ENCODE measurements around the gene NINJ1.

Gene NINJ1

DNA sequence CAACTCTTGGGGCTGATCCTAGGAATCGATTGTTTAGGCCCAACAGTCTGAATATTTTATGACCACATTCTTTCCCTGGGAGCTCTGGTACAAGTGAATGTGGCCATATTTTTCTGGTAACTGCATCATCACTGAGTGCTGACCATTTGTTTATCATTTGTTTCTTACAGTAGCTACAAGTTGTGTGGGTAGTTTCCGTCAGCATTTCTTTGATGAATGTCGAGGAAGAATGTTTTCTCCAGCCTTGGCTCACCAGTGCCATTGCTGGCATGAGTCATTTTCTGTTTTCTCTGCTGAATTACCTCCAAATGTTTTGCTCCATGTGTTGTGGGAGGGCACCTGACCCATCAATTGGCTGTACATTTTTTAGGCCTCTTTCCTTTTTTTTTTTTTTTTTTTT is 52.1 kb downstream of the NINJ1 start:
- no peaks in the 10 kb centered on the region for H3K4me1 ChIP-seq (ENCODE audit: control insufficient read depth, insufficient read depth, low read length)

DNA sequence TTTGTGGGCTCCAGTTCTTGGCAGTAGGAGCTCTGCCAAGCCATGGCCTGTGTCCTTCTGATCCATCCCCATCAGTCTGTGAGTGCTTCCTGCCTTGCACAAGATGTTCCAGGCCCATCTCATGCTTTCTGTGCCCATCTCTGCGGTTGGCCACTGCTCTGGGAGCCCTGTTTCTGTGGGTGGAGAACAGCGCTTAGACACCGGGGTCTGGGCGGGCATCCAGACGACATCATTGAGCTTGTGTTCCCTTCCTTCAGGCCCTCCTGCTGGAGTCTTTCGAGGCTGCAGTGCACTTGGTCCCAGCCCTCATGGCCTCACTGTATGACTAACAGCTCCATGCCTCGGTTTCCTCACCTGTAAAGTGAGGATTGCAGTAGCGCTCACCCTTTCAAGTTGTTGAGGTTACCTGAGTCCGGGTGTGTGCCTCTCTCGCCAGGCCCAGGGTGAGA is 52.9 kb downstream of the NINJ1 start:
- H3K27me3 ChIP-seq (ENCODE audit: control insufficient read depth, insufficient read depth, low read length), result no peaks in the 10 kb centered on the region
- no peak overlapping the region for H3K27ac ChIP-seq (ENCODE audit: low read depth, low read length)
- H3K36me3 ChIP-seq (ENCODE audit: control insufficient read depth, insufficient read depth, low read length), result no peaks in the 10 kb centered on the region
- no peak overlapping the region for H3K9ac ChIP-seq (ENCODE audit: low read depth, low read length)
- no peaks in the 10 kb centered on the region for H3K4me1 ChIP-seq (ENCODE audit: control insufficient read depth, insufficient read depth, low read length)
- no peak overlapping the region for H3K4me3 ChIP-seq (ENCODE audit: low read depth, low read length)
- no peaks in the 10 kb centered on the region for H3K9me3 ChIP-seq (ENCODE audit: control insufficient read depth, insufficient read depth, low read length)

More for the DNA sequence above, 52.1 kb downstream of the NINJ1 start:
- Histone ChIP-seq H3K36me3 (ENCODE audit: control insufficient read depth, insufficient read depth, low read length) (no peaks in the 10 kb centered on the region), H3K27ac (ENCODE audit: low read depth, low read length) (no peak overlapping the region), H3K9me3 (ENCODE audit: control insufficient read depth, insufficient read depth, low read length) (no peaks in the 10 kb centered on the region), H3K9ac (ENCODE audit: low read depth, low read length) (no peak overlapping the region), H3K27me3 (ENCODE audit: control insufficient read depth, insufficient read depth, low read length) (no peaks in the 10 kb centered on the region), H3K4me3 (ENCODE audit: low read depth, low read length) (no peak overlapping the region)

DNA sequence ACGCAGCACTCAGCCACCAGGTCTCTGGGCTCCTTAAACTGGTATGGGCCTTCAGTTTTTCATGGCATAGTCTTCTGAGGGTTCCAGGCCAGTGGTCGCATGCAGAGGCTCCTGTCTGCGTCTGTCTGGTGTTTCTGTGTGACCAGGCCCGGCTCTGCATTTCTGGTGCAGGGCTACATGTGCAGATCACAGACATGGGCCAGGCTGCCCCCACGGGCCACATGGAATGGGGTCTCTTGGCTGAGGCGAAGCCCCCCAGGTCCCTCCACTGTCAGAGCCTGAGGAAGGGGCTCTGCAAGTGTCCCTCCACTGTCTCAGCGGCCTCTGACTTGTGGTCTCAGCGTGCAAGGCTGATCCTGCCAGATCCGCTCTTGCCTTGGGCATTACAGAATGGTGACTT is 53.6 kb downstream of the NINJ1 start:
- H3K36me3 ChIP-seq (ENCODE audit: control insufficient read depth, insufficient read depth, low read length), result no peaks in the 10 kb centered on the region
- no peaks in the 10 kb centered on the region for H3K4me1 ChIP-seq (ENCODE audit: control insufficient read depth, insufficient read depth, low read length)
- no peaks in the 10 kb centered on the region for H3K9me3 ChIP-seq (ENCODE audit: control insufficient read depth, insufficient read depth, low read length)
- no peaks in the 10 kb centered on the region for H3K27me3 ChIP-seq (ENCODE audit: control insufficient read depth, insufficient read depth, low read length)
- H3K27ac ChIP-seq (ENCODE audit: low read depth, low read length), result no peak overlapping the region
- no peak overlapping the region for H3K9ac ChIP-seq (ENCODE audit: low read depth, low read length)
- no peak overlapping the region for H3K4me3 ChIP-seq (ENCODE audit: low read depth, low read length)

DNA sequence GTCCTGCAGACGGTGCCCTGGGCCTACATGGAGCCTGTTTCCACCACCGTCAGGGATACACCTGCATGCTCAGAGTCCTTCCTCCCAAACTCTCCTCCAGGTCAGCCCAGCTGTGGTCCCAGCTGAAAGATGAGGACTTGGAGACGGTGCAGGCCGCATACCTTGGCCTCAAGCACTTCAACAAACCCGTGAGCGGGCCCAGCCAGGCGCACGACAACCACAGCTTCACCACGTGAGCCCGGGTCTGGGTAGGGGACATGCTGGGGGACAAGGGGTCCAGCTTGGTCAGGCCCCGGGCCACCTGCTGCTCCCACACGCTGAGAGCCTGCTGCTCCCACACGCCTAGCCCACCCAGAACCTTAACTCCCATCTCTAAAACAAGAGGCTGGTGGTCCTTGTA is 54.7 kb downstream of the NINJ1 start:
- H3K27me3 ChIP-seq (ENCODE audit: control insufficient read depth, insufficient read depth, low read length), result no peaks in the 10 kb centered on the region
- H3K27ac ChIP-seq (ENCODE audit: low read depth, low read length), result no peak overlapping the region
- no peak overlapping the region for H3K4me3 ChIP-seq (ENCODE audit: low read depth, low read length)
- no peaks in the 10 kb centered on the region for H3K36me3 ChIP-seq (ENCODE audit: control insufficient read depth, insufficient read depth, low read length)
- H3K9me3 ChIP-seq (ENCODE audit: control insufficient read depth, insufficient read depth, low read length), result no peaks in the 10 kb centered on the region
- H3K9ac ChIP-seq (ENCODE audit: low read depth, low read length), result no peak overlapping the region
- no peaks in the 10 kb centered on the region for H3K4me1 ChIP-seq (ENCODE audit: control insufficient read depth, insufficient read depth, low read length)

DNA sequence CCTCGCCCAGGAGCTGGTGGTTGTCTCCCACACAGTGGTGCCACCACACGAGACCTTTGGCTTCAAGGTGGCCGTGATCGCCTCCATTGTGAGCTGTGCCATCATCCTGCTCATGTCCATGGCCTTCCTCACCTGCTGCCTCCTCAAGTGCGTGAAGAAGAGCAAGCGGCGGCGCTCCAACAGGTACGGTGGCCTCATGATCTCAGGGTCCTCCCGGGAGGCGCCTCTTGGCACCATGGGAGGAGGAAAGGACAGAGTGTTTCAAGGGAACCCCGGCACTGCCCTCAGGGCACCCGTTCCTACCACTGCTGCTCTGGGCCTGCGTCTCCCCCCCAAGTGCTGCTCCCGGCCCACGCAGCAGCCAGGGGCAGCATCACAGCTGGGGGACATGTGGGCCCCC is 56.2 kb downstream of the NINJ1 start:
- no peaks in the 10 kb centered on the region for H3K36me3 ChIP-seq (ENCODE audit: control insufficient read depth, insufficient read depth, low read length)
- H3K4me3 ChIP-seq (ENCODE audit: low read depth, low read length), result no peak overlapping the region
- H3K9ac ChIP-seq (ENCODE audit: low read depth, low read length), result no peak overlapping the region
- H3K4me1 ChIP-seq (ENCODE audit: control insufficient read depth, insufficient read depth, low read length), result no peaks in the 10 kb centered on the region
- no peak overlapping the region for H3K27ac ChIP-seq (ENCODE audit: low read depth, low read length)
- no peaks in the 10 kb centered on the region for H3K9me3 ChIP-seq (ENCODE audit: control insufficient read depth, insufficient read depth, low read length)
- H3K27me3 ChIP-seq (ENCODE audit: control insufficient read depth, insufficient read depth, low read length), result no peaks in the 10 kb centered on the region

DNA sequence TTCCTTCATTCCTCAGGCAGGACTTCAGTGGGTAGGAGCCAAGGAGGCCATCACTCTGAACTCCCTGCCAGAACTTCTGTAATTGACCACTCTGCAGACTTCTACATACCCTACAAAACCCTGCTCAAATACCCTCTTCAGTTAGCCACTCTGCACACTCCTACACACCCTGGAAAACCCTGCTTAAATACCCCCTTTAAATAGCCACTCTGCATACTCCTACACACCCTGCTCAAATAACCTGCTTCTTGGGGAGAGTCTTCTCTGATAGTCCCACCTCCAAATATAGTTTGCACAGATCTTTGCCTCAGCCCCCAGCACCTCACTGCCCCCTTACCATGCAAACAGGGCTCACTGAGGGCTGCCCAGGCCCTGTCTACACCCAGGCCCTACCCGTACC is 56.7 kb downstream of the NINJ1 start:
- H3K27me3 ChIP-seq (ENCODE audit: control insufficient read depth, insufficient read depth, low read length), result no peaks in the 10 kb centered on the region
- H3K36me3 ChIP-seq (ENCODE audit: control insufficient read depth, insufficient read depth, low read length), result no peaks in the 10 kb centered on the region
- H3K4me1 ChIP-seq (ENCODE audit: control insufficient read depth, insufficient read depth, low read length), result no peaks in the 10 kb centered on the region
- H3K27ac ChIP-seq (ENCODE audit: low read depth, low read length), result no peak overlapping the region
- no peak overlapping the region for H3K4me3 ChIP-seq (ENCODE audit: low read depth, low read length)
- no peak overlapping the region for H3K9ac ChIP-seq (ENCODE audit: low read depth, low read length)
- H3K9me3 ChIP-seq (ENCODE audit: control insufficient read depth, insufficient read depth, low read length), result no peaks in the 10 kb centered on the region

DNA sequence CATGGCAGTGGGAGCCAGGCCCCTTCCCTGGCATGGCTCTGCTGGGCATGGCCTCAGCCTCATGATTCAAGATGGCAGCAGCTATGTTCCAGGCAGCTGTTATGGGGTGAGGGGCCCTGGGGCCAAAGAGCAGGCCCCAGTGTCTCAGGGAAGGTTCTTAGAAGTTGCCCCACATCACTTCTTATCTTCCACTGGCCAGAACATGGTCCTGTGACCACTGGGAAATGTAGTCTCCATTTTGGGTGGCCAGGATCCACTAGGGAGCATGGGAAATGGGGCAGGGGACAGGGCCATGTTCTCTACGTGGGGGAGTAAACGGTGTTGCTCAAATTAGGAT is 57.3 kb downstream of the NINJ1 start:
- H3K36me3 ChIP-seq (ENCODE audit: control insufficient read depth, insufficient read depth, low read length), result no peaks in the 10 kb centered on the region
- no peak overlapping the region for H3K4me3 ChIP-seq (ENCODE audit: low read depth, low read length)
- no peaks in the 10 kb centered on the region for H3K4me1 ChIP-seq (ENCODE audit: control insufficient read depth, insufficient read depth, low read length)
- no peaks in the 10 kb centered on the region for H3K27me3 ChIP-seq (ENCODE audit: control insufficient read depth, insufficient read depth, low read length)
- no peak overlapping the region for H3K27ac ChIP-seq (ENCODE audit: low read depth, low read length)
- no peaks in the 10 kb centered on the region for H3K9me3 ChIP-seq (ENCODE audit: control insufficient read depth, insufficient read depth, low read length)
- H3K9ac ChIP-seq (ENCODE audit: low read depth, low read length), result no peak overlapping the region

DNA sequence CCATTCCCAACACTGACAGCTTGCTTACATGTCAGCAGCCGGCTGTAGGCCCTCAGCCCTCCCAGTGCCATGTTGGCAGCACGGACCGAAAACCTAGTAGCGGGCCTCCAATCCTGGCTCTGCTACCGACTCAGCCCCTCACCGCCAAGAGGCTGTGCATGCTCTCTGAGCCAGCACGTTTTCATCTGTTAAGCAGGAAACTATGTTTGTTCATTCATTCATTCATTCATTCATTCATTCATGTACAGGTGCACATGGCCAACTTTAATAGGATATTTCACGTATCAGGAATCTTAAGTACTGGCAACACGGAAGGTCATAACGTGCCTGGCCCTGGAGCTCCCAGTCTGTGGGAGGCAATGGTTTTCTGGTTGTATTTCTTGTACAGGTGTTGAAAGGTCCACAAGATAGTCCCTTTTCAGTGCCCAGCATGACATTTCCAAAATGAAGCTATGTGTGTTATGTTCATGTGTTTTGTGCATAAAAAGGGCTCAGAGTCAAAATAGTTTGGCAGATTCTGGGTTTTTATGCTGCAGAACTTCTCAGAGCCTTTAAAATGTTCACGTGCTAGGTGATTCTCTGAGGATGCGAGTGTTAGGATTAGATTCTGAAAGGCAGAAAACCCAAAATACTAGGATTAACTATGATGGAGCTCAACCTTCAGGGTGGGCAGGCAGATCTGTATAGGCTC is 57.8 kb downstream of the NINJ1 start:
- Histone ChIP-seq H3K9ac (ENCODE audit: low read depth, low read length) (no peak overlapping the region), H3K4me1 (ENCODE audit: control insufficient read depth, insufficient read depth, low read length) (no peaks in the 10 kb centered on the region), H3K27ac (ENCODE audit: low read depth, low read length) (no peak overlapping the region), H3K36me3 (ENCODE audit: control insufficient read depth, insufficient read depth, low read length) (no peaks in the 10 kb centered on the region), H3K27me3 (ENCODE audit: control insufficient read depth, insufficient read depth, low read length) (no peaks in the 10 kb centered on the region), H3K4me3 (ENCODE audit: low read depth, low read length) (no peak overlapping the region), H3K9me3 (ENCODE audit: control insufficient read depth, insufficient read depth, low read length) (no peaks in the 10 kb centered on the region)

DNA sequence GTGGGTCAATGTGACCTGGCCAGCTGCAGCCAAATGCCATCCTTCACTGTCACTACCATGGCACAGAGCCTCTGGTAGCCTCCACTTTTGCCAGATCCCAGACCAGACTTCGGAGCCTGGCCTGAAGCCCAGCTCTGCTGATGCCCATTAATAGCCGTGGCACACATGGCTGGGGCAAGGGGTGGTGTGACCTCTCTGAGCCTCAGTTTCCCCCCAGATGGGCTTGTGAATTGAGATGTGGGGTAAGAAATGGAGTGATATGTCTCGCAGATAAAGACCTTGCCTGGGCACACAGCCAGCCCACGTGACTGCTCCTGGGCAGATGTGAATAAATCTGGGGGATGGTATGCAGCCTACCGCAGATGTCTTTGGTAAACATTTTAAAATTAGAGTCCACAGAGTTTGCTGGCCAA is 61.7 kb downstream of the NINJ1 start:
- no peaks in the 10 kb centered on the region for H3K4me1 ChIP-seq (ENCODE audit: control insufficient read depth, insufficient read depth, low read length)
- H3K4me3 ChIP-seq (ENCODE audit: low read depth, low read length), result no peak overlapping the region
- no peaks in the 10 kb centered on the region for H3K36me3 ChIP-seq (ENCODE audit: control insufficient read depth, insufficient read depth, low read length)
- no peaks in the 10 kb centered on the region for H3K9me3 ChIP-seq (ENCODE audit: control insufficient read depth, insufficient read depth, low read length)
- no peak overlapping the region for H3K27ac ChIP-seq (ENCODE audit: low read depth, low read length)
- H3K27me3 ChIP-seq (ENCODE audit: control insufficient read depth, insufficient read depth, low read length), result no peaks in the 10 kb centered on the region
- H3K9ac ChIP-seq (ENCODE audit: low read depth, low read length), result no peak overlapping the region

Measured in HUES48 (cell line).